ENCODE measurements around the gene JAZF1.

JAZF1 gene

DNA sequence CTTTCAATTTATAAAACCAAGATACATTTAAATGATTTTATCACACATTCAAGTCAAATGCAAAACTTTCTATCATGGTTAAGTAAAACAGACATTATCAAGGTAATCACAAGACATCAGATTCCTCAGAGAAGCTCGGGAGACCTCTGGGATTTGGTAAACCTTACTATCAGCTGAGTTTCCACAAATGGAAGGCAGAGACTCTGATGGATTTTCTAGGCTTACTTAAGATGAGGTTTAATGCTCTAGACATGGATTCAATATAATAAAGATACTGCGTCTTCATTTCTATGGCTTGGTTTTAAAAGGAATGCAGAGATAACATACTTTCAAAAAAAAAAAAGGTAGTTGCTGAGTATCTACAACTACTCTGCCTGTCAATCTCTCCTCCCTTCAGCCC lies 171.7 kb downstream of the JAZF1 start:
- ATAC-seq: no peak
- TF ChIP-seq ARNTL (CRISPR knock-in tag; IDR thresholded peaks at IDR 0.05; ENCODE audit: borderline replicate concordance, low read depth): no peak
- TF ChIP-seq ISL1 (CRISPR knock-in tag; IDR thresholded peaks at IDR 0.05): peak; percentile 52; the same call in 1 of the 2 replicates
- TF ChIP-seq SNAI2 (CRISPR knock-in tag; IDR thresholded peaks at IDR 0.05): peak; percentile 28; the same call in 1 of the 2 replicates
- TF ChIP-seq, protein P1, sequence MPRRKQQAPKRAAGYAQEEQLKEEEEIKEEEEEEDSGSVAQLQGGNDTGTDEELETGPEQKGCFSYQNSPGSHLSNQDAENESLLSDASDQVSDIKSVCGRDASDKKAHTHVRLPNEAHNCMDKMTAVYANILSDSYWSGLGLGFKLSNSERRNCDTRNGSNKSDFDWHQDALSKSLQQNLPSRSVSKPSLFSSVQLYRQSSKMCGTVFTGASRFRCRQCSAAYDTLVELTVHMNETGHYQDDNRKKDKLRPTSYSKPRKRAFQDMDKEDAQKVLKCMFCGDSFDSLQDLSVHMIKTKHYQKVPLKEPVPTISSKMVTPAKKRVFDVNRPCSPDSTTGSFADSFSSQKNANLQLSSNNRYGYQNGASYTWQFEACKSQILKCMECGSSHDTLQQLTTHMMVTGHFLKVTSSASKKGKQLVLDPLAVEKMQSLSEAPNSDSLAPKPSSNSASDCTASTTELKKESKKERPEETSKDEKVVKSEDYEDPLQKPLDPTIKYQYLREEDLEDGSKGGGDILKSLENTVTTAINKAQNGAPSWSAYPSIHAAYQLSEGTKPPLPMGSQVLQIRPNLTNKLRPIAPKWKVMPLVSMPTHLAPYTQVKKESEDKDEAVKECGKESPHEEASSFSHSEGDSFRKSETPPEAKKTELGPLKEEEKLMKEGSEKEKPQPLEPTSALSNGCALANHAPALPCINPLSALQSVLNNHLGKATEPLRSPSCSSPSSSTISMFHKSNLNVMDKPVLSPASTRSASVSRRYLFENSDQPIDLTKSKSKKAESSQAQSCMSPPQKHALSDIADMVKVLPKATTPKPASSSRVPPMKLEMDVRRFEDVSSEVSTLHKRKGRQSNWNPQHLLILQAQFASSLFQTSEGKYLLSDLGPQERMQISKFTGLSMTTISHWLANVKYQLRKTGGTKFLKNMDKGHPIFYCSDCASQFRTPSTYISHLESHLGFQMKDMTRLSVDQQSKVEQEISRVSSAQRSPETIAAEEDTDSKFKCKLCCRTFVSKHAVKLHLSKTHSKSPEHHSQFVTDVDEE (CRISPR knock-in tag; IDR thresholded peaks at IDR 0.05): no peak

DNA sequence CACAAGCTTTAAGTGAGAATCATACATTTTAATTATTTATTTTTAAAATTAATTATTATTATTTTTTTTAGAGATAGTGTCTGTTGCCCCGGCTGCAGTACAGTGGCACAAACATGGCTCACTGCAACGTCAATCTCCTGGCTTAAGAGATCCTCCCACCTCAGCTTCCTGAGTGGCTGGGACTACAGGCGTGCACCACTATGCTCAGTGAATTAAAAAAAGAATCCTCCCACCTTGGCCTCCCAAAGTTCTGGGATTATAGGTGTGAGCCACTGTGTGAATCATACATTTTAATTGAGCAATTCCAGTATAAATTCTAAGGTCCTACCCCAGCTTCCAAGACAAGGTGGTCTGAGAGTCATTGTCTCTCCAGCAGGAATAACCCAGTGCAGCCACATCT lies 172.4 kb downstream of the JAZF1 start:
- TF ChIP-seq ZFP3 (CRISPR knock-in tag; IDR thresholded peaks at IDR 0.05): no peak
- TF ChIP-seq ISL1 (CRISPR knock-in tag; IDR thresholded peaks at IDR 0.05): no peak
- TF ChIP-seq BACH2 (CRISPR knock-in tag; IDR thresholded peaks at IDR 0.05; ENCODE audit: borderline replicate concordance): no peak
- TF ChIP-seq ESRRG (CRISPR knock-in tag; IDR thresholded peaks at IDR 0.05): no peak
- no peak for TF ChIP-seq SNAI2 (CRISPR knock-in tag; IDR thresholded peaks at IDR 0.05)
- TF ChIP-seq ZC3H10 (CRISPR knock-in tag; IDR thresholded peaks at IDR 0.05): no peak
- TF ChIP-seq ZFP30 (CRISPR knock-in tag; IDR thresholded peaks at IDR 0.05): no peak
- ATAC-seq: no peak

DNA sequence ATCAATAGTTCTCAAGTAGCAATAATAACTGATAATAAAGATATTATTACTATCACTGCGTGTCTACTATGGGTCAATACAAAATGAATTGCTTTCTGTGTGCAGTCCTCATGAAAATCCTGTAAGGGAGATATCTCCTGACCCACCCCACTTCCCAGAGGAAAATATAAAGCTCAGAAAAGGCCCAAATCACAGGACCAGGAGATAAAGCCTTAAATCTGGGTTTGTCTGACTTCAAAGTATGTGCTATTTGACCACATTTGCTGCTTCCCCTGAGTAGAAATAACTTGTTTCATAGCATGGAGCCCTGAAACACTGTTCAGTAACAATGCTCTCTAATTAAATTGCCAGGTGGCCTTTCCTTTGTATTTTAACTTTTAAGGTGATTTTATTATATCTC lies 174.1 kb downstream of the JAZF1 start:
- TF ChIP-seq CSDC2 (CRISPR knock-in tag; IDR thresholded peaks at IDR 0.05) (no peak), PPARA (CRISPR knock-in tag; IDR thresholded peaks at IDR 0.05; ENCODE audit: borderline replicate concordance) (no peak), ARNTL (CRISPR knock-in tag; IDR thresholded peaks at IDR 0.05; ENCODE audit: borderline replicate concordance, low read depth) (no peak), ZNF565 (CRISPR knock-in tag; conservative IDR thresholded peaks at IDR 0.05; ENCODE audit: low read depth) (no peak), RARB (CRISPR knock-in tag; IDR thresholded peaks at IDR 0.05) (no peak), ZNF8 (CRISPR knock-in tag; IDR thresholded peaks at IDR 0.05) (no peak), TCF4 (CRISPR knock-in tag; IDR thresholded peaks at IDR 0.05; ENCODE audit: borderline replicate concordance) (no peak)
- TF ChIP-seq, protein P1 (CRISPR knock-in tag; IDR thresholded peaks at IDR 0.05): no peak
- TF ChIP-seq, protein P2, sequence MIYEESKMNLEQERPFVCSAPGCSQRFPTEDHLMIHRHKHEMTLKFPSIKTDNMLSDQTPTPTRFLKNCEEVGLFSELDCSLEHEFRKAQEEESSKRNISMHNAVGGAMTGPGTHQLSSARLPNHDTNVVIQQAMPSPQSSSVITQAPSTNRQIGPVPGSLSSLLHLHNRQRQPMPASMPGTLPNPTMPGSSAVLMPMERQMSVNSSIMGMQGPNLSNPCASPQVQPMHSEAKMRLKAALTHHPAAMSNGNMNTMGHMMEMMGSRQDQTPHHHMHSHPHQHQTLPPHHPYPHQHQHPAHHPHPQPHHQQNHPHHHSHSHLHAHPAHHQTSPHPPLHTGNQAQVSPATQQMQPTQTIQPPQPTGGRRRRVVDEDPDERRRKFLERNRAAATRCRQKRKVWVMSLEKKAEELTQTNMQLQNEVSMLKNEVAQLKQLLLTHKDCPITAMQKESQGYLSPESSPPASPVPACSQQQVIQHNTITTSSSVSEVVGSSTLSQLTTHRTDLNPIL (CRISPR knock-in tag; IDR thresholded peaks at IDR 0.05; ENCODE audit: low read depth): no peak
- ATAC-seq: no peak

DNA sequence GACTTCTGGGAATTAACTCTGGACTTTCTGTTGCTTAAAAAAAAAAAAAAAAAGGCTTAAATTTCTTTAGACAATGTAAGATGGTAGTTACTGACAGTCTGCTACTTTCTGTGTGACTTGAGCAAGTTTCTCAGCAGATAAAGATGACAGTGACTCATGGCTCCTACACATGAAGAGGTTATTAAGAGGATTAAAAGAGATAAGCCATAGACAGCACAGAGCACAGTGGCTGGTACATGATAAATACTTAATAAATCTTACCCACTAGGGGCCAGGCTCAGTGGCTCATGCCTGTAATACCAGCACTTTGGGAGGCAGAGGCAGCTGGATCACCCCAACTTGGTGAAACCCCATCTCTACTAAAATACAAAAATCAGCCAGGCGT lies 174.8 kb downstream of the JAZF1 start:
- ATAC-seq: peak; percentile 40
- TF ChIP-seq ISL1 (CRISPR knock-in tag; IDR thresholded peaks at IDR 0.05): peak; percentile 83
- 0 out of 2 replicates have a peak, but pooled peaks have one; percentile 27 for TF ChIP-seq SNAI2 (CRISPR knock-in tag; IDR thresholded peaks at IDR 0.05)
- no peak for TF ChIP-seq TCF4 (CRISPR knock-in tag; IDR thresholded peaks at IDR 0.05; ENCODE audit: borderline replicate concordance)

DNA sequence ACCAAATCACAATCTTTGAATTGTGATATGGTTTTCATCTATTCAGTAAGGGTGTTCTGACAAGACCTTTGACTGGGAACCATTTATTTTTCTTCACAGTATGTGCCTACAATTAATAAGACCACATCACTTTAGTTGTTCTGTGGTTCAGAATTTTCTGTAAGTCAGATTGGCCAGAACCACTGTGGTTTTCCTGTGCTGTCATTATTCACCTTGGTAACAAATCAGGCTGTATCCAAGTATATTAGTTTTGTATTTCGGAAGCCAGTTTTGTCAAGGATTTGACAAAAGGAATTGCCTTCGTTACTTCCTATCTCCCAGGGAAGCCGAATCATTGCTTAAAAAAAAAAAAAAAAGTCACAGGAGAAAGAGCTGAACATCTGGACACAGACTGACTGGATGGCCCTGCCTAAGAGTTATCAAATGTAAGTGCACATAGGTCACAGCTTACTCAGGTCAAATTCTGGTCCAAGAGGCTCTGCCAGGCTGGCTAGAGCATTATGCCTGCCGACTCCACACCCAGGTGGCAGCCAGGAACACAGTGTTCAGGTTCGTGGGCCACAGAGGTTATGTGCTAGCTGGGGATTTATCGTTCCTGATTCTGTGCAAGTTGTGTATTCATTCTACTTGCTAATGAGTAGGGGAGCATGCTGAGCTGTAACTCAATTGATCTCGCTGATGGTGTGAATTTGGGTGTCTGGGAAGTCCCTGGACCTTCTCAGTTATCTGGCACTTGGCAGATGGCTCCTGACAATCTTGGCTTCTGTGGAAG lies 175.3 kb downstream of the JAZF1 start:
- ATAC-seq: no peak
- TF ChIP-seq CSDC2 (CRISPR knock-in tag; IDR thresholded peaks at IDR 0.05): no peak
- TF ChIP-seq, protein P1 (CRISPR knock-in tag; IDR thresholded peaks at IDR 0.05): no peak
- TF ChIP-seq, protein P3, sequence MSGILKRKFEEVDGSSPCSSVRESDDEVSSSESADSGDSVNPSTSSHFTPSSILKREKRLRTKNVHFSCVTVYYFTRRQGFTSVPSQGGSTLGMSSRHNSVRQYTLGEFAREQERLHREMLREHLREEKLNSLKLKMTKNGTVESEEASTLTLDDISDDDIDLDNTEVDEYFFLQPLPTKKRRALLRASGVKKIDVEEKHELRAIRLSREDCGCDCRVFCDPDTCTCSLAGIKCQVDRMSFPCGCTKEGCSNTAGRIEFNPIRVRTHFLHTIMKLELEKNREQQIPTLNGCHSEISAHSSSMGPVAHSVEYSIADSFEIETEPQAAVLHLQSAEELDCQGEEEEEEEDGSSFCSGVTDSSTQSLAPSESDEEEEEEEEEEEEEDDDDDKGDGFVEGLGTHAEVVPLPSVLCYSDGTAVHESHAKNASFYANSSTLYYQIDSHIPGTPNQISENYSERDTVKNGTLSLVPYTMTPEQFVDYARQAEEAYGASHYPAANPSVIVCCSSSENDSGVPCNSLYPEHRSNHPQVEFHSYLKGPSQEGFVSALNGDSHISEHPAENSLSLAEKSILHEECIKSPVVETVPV (CRISPR knock-in tag; IDR thresholded peaks at IDR 0.05): no peak
